ENCODE results near the gene TFR2.

DNA sequence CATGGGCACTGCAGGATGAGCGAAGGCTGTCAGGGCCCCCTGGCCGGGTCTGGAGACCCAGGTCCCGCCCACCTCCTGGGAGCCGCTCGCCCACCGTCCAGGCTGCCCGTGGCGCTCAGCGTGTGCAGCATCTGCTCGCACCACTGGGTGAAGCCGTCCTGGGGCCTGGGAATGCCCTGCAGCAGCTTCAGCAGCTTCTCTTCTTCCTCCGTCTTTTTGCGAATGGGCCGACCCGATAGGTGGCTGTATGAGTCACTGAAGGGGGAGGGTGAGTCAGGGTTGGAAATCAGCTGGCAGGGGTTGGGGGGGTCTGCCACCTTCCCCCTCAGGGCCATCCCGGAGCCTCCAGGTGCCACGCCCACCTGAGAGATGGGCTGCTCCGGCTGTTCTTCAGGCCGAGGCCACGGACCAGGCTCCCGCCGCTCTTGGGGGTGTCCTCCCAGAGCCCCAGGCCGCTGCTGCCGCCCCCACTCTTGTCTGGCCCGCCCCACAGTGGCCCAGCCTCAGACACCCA is 40.9 kb upstream of the TFR2 start:
- no peak for TF ChIP-seq CTCF (IDR thresholded peaks at IDR 0.05)
- TF ChIP-seq POLR2A (IDR thresholded peaks at IDR 0.05; ENCODE audit: low read depth) = no peak
- no peak for TF ChIP-seq POLR2AphosphoS5 (IDR thresholded peaks at IDR 0.05)
- TF ChIP-seq EP300 (IDR thresholded peaks at IDR 0.05) = no peak
